ENCODE results near the gene HMX1. TPM values are rescaled to one million over a fixed set of nuclear protein-coding genes. Genes with fewer than 3 reads are reported as not detected.

HMX1 gene
- total and polyA plus RNA-seq, 2 donors (not counting 3 experiments of a cell fraction or from before 2014, with no cell fraction given), result not detected

DNA sequence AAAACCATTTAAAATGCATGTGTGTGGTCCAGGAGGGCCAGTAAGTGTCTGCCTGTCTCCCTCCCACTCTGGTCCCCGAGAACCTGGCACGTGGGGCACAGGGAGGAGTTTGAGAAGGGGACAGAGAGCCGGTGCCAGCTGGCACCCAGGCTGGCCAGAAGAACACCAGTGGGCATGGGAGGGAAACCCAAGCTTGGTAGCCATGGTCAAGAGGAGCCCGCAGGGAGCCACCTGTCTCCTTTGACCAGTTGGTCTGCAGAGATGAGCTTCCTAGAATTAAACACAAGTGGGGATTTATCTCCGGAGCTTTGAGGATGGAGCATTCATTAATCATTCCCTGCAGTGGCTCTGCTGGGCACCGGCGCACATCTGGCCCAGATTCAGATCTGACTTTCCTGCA, 41.6 kb downstream of the HMX1 start:
- ChIA-PET CTCF (no interaction called here), POLR2A (no interaction called here)
- Histone ChIP-seq H3K36me3 (ENCODE audit: control insufficient read depth in 2 of 2, extremely low read depth in 1 of 2, insufficient read depth in 2 of 2, low read length in 2 of 2) (no peaks in the 10 kb centered on the region), H3K9me1 (replicated peaks; ENCODE audit: control insufficient read depth, extremely low read depth, insufficient read depth, low read length) (no peaks in the 10 kb centered on the region), H3K27ac (ENCODE audit: insufficient read depth, low read depth, low read length) (no peak overlapping the region), H3K79me2 (ENCODE audit: control insufficient read depth, insufficient read depth, low read length) (no peaks in the 10 kb centered on the region), H3K4me1 (ENCODE audit: control insufficient read depth, extremely low read depth, insufficient read depth, low read length) (no peaks in the 10 kb centered on the region), H4K20me1 (replicated peaks; ENCODE audit: control insufficient read depth, extremely low read depth, insufficient read depth, low read length) (no peaks in the 10 kb centered on the region), H2AFZ (ENCODE audit: low read depth, low read length) (no peak overlapping the region), H3K4me2 (ENCODE audit: insufficient read depth, low read length) (no peak overlapping the region), H3K4me3 (replicated peaks in 1 of 3; ENCODE audit: insufficient read depth in 1 of 3, low read depth in 1 of 3, low read length in 3 of 3) (no peak overlapping the region), H3K9me3 (replicated peaks; ENCODE audit: control insufficient read depth, insufficient read depth, low read length) (no peaks in the 10 kb centered on the region), H3K9ac (replicated peaks; ENCODE audit: extremely low read depth, insufficient read depth, low read length) (no peak overlapping the region), H3K27me3 (ENCODE audit: control insufficient read depth in 2 of 2, insufficient read depth in 2 of 2, low read length in 2 of 2) (no peaks in the 10 kb centered on the region)
- FAIRE-seq (no peak), DNase-seq (ENCODE audit: low read depth, low spot score) (no peak)
- BruUV-seq (replicated peaks), result no TSS peak
- no peak for TF ChIP-seq POLR2AphosphoS5 (IDR thresholded peaks at IDR 0.05; ENCODE audit: insufficient read depth, low read depth, low read length)
- TF ChIP-seq EZH2 (IDR thresholded peaks at IDR 0.05; ENCODE audit: borderline replicate concordance, low read depth, low read length, severe bottlenecking), result no peak
- no peak for TF ChIP-seq JUN (IDR thresholded peaks at IDR 0.05; ENCODE audit: borderline replicate concordance, insufficient read depth, insufficient read length, low read depth)
- TF ChIP-seq MYC (IDR thresholded peaks at IDR 0.05; ENCODE audit: low read depth, low read length), result no peak
- TF ChIP-seq, protein P1, sequence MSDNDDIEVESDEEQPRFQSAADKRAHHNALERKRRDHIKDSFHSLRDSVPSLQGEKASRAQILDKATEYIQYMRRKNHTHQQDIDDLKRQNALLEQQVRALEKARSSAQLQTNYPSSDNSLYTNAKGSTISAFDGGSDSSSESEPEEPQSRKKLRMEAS (IDR thresholded peaks at IDR 0.05; ENCODE audit: insufficient read depth, insufficient read length), result no peak
- TF ChIP-seq, protein P2, sequence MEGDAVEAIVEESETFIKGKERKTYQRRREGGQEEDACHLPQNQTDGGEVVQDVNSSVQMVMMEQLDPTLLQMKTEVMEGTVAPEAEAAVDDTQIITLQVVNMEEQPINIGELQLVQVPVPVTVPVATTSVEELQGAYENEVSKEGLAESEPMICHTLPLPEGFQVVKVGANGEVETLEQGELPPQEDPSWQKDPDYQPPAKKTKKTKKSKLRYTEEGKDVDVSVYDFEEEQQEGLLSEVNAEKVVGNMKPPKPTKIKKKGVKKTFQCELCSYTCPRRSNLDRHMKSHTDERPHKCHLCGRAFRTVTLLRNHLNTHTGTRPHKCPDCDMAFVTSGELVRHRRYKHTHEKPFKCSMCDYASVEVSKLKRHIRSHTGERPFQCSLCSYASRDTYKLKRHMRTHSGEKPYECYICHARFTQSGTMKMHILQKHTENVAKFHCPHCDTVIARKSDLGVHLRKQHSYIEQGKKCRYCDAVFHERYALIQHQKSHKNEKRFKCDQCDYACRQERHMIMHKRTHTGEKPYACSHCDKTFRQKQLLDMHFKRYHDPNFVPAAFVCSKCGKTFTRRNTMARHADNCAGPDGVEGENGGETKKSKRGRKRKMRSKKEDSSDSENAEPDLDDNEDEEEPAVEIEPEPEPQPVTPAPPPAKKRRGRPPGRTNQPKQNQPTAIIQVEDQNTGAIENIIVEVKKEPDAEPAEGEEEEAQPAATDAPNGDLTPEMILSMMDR (IDR thresholded peaks at IDR 0.05; ENCODE audit: extremely low read depth in 1 of 2, insufficient read depth in 1 of 2, low read depth in 1 of 2, low read length in 2 of 2), result no peak
- no peak for TF ChIP-seq GATA2 (IDR thresholded peaks at IDR 0.05; ENCODE audit: insufficient read depth, insufficient read length, low read depth, low read length)
- intact Hi-C loops (cut with micrococcal nuclease) (no loop called here), dilution Hi-C loops (cut with MboI; ENCODE audit: extremely low pct_ligation_motif_present, low sequenced_read_pairs) (no loop called here)
